Ovary (tissue), 3 donors: ENCODE results near the gene SPTSSA.

ENCODE experiments used
- CTCF ChIP-seq, 3 donors: fragments of 450-650 bp in 2 of 3; fragments of 200-600 bp in 1 of 3; IDR thresholded peaks; one replicate each; pipeline versions ENCODE4 v1.5.1 to v1.8.0; 2016 to 2022; ENCODE audit warnings: antibody characterized with exemption in 3 of 3, mild to moderate bottlenecking in 1 of 3
- EP300 ChIP-seq: sonication (generic); formaldehyde crosslinking; IDR thresholded peaks from one replicate; pipeline ENCODE4 v1.6.1; 2017; ENCODE audit warnings: antibody characterized with exemption
- POLR2A ChIP-seq: fragments of 450-650 bp; IDR thresholded peaks from one replicate; pipeline ENCODE4 v1.6.1; 2017; ENCODE audit warnings: antibody characterized with exemption, mild to moderate bottlenecking, moderate library complexity
- donor health status: DM: no; HTN: no; CAD: no.

- TF ChIP-seq POLR2A (no peak), CTCF (IDR thresholded peaks at IDR 0.05) (no peak), EP300 (no peak)
Measured at GRCh38 chr14:34436118-34436905, 25.7 kb downstream of the SPTSSA start.
